Aorta (tissue), 5 donors: ENCODE measurements around the gene HS3ST2. TPM values are rescaled to one million over a fixed set of nuclear protein-coding genes. Genes with fewer than 3 reads are reported as not detected.
"Not testable (repeated sequence)": the region's sequence is repeated elsewhere in the genome, so short reads cannot be mapped to it uniquely, and the experiment has no call there.

ENCODE experiments used
- ATAC-seq: fragments of 200-7000 bp; cut with Tn5 transposase; one replicate; pipeline ENCODE4 v1.9.1; 2022; ENCODE audit warnings: moderate library complexity; ENCODE audit not compliant: low FRiP score
- DNase-seq, 2 donors: peaks; one replicate each; pipeline ENCODE4 v3.0.0-alpha.2; 2020
- H3K27ac ChIP-seq, 2 donors: one replicate each; pipeline ENCODE4 v1.5.1; 2013; ENCODE audit warnings: low read length in 2 of 2, mild to moderate bottlenecking in 2 of 2, moderate library complexity in 2 of 2, control low read depth in 1 of 2, inconsistent platforms in 1 of 2, low read depth in 1 of 2
- H3K27me3 ChIP-seq, 2 donors: one replicate each; pipeline ENCODE4 v1.6.1; 2013; ENCODE audit warnings: control low read depth in 1 of 2, low read length in 1 of 2, mild to moderate bottlenecking in 1 of 2, moderate library complexity in 1 of 2; ENCODE audit not compliant: insufficient read depth in 2 of 2, control insufficient read depth in 1 of 2
- H3K36me3 ChIP-seq, 2 donors: one replicate each; pipeline ENCODE4 v1.6.1; 2013; ENCODE audit warnings: control low read depth in 1 of 2, low read length in 1 of 2, mild to moderate bottlenecking in 1 of 2; ENCODE audit not compliant: insufficient read depth in 2 of 2, control insufficient read depth in 1 of 2
- H3K4me1 ChIP-seq, 2 donors: one replicate each; pipeline ENCODE4 v1.6.1; 2013; ENCODE audit warnings: low read length in 2 of 2, control low read depth in 1 of 2, mild to moderate bottlenecking in 1 of 2, moderate library complexity in 1 of 2; ENCODE audit not compliant: insufficient read depth in 2 of 2, control insufficient read depth in 1 of 2
- H3K4me3 ChIP-seq, 2 donors: one replicate each; pipeline ENCODE4 v1.5.1; 2013; ENCODE audit warnings: low read length in 2 of 2, control low read depth in 1 of 2, mild to moderate bottlenecking in 1 of 2
- H3K9me3 ChIP-seq: one replicate; pipeline ENCODE4 v1.6.1; 2013; ENCODE audit warnings: mild to moderate bottlenecking, low read length; ENCODE audit not compliant: control insufficient read depth
- WGBS, 2 donors: extraction: QIAGEN DNeasy Blood & Tissue Kit; methylation state at CpG; one replicate each; pipeline ENCODE4 v1.1.7; 2013; 5-methylcytosine and 5-hydroxymethylcytosine counted together
- intact Hi-C, 2 donors: fragments of 100-400 bp; cut with DNase I; formaldehyde crosslinking; loops; one replicate each; pipeline versions ENCODE4 v1.14.2 to v1.15.0; 2022
- polyA plus RNA-seq, 2 donors: library from polyadenylated mRNA; stranded (reverse); fragments of 200-250 nt; gene quantifications; one replicate each; pipeline ENCODE4 v1.2.3, GENCODE V29; 2013
- total RNA-seq, 2 donors: library from RNA; stranded (reverse); fragmentation: NEBNext Ultra II Directional; extraction: Animal tissue kit (Norgen Biotek cat#: 25700); gene quantifications; one replicate each; pipeline ENCODE4 v1.2.1, GENCODE V29; 2021
- donor health status: healthy with polysubstance abuse.
- donor health status: Bipolar disorder and iron deficiency.
- donor health status: DM: no; HTN: no; CAD: no.
- donor health status: DM: no; HTN: no; CAD: no.
- donor health status: DM: yes; HTN: yes; CAD: no.

The HS3ST2 gene
- total and polyA plus RNA-seq, 4 donors: 0.54 to 16.3 (median 8.3) TPM

- no peaks in the 10 kb centered on the region for H3K4me1 ChIP-seq
- H3K36me3 ChIP-seq: no peaks in the 10 kb centered on the region
- peaks cover 0 to 1% of the 10 kb centered on the region in 2 donors for H3K27me3 ChIP-seq
- intact Hi-C loops: no loop called here
- 29 to 36% methylated on average over 1 of the region's 1 CpG for WGBS, 2 donors
- H3K9me3 ChIP-seq: peaks cover 1% of the 10 kb centered on the region
- no peak overlapping the region for H3K4me3 ChIP-seq
- no peak for ATAC-seq
- no peak overlapping the region for H3K27ac ChIP-seq
- no peak for DNase-seq
Observed at GRCh38 chr16:22938647-22939046, 124.7 kb downstream of the HS3ST2 start.

DNA sequence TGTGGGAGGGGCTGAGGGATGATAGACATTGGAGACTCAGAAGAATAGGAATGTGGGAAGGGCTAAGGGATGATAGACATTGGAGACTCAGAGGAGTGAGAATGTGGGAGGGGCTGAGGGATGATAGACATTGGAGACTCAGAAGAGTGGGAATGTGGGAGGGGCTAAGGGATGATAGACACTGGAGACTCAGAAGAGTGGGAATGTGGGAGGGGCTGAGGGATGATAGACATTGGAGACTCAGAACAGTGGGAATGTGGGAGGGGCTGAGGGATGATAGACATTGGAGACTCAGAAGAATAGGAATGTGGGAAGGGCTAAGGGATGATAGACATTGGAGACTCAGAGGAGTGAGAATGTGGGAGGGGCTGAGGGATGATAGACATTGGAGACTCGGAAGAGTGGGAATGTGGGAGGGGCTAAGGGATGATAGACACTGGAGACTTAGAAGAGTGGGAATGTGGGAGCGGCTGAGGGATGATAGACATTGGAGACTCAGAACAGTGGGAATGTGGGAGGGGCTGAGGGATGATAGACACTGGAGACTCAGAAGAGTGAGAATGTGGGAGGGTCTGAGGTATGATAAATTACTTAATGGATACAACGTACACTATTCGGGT lies 125.9 kb downstream of the HS3ST2 start:
- intact Hi-C loops: loop anchor here in 1 of 2 donors (5.0 kb wide), 1 partner anchor 123 kb away; no protein-coding TSS in a partner anchor

DNA sequence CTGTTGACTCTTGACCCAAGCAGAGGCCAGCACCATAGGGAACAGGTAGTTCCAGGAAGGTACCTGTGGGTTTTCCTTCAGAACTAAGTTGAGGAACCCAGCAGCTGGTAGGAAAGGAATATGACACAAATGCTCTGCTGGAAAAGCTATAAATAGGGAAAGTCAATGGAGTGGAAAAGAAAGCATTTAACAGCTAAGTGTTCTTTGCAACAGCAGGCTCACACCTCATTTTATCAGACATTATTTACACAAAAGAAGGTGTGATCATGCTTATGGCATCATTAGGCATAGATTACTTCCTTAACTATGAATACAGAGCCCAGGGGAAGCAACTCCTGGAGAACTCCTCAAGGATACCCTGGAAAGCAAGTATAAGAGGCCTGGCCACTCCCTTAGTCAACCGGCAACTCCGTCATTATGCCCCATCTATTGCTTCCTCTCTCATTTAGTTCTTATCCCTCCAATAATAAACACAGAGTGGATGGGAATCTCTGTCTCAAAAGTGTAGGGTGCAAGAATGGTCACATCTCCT lies 128.1 kb downstream of the HS3ST2 start:
- H3K36me3 ChIP-seq: no peaks in the 10 kb centered on the region
- H3K9me3 ChIP-seq: no peaks in the 10 kb centered on the region
- H3K4me1 ChIP-seq: no peaks in the 10 kb centered on the region
- H3K4me3 ChIP-seq: no peak overlapping the region
- H3K27me3 ChIP-seq: peaks cover 0 to 1% of the 10 kb centered on the region in 2 donors
- intact Hi-C loops: loop anchor here in 1 of 2 donors (5.0 kb wide), 1 partner anchor 125 kb away; no protein-coding TSS in a partner anchor
- no peak for ATAC-seq
- no peak for DNase-seq
- WGBS, 2 donors: 91% methylated on average over 2 of the region's 2 CpGs
- no peak overlapping the region for H3K27ac ChIP-seq

More for the DNA sequence above, 125.9 kb downstream of the HS3ST2 start:
- H3K36me3 ChIP-seq, H3K27ac ChIP-seq, ATAC-seq, H3K4me1 ChIP-seq, H3K4me3 ChIP-seq, H3K27me3 ChIP-seq, DNase-seq, H3K9me3 ChIP-seq: not testable (repeated sequence)
- WGBS, 2 donors: 62 to 67% methylated on average over 4 of the region's 4 CpGs

- Histone ChIP-seq H3K27ac (no peak overlapping the region), H3K4me3 (no peak overlapping the region), H3K4me1 (no peaks in the 10 kb centered on the region), H3K9me3 (no peaks in the 10 kb centered on the region), H3K36me3 (no peaks in the 10 kb centered on the region), H3K27me3 (peaks cover 0 to 1% of the 10 kb centered on the region in 2 donors)
- DNase-seq: no peak
- 77 to 84% methylated on average over 1 of the region's 1 CpG for WGBS, 2 donors
- intact Hi-C loops: loop anchor here in 1 of 2 donors (5.0 kb wide), 1 partner anchor 126 kb away; no protein-coding TSS in a partner anchor
- no peak for ATAC-seq
Observed at GRCh38 chr16:22942811-22943210, 128.8 kb downstream of the HS3ST2 start.

DNA sequence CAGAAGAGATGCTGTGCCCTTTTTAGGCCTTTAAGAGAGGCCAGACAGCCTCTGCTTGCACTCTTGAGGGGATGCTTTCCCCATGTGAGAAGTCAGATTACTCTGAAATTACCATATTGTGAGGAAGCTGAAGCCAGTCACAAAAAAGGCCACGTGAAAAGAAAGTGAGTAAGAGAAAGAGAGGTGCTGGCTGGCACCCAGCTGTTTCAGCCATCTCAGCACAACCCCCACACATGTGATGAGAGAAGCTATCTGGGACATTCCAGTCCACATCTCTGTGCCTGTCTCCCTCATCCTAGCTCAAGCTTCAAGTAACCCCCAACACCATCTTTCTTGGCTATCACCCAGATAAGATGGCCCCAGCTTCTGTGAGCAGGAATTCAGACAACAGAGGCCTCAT lies 131.4 kb downstream of the HS3ST2 start:
- no peak for ATAC-seq
- Histone ChIP-seq H3K4me1 (no peaks in the 10 kb centered on the region), H3K36me3 (no peaks in the 10 kb centered on the region), H3K27me3 (peaks cover 0 to 1% of the 10 kb centered on the region in 2 donors), H3K9me3 (no peaks in the 10 kb centered on the region), H3K4me3 (no peak overlapping the region), H3K27ac (no peak overlapping the region)
- no peak for DNase-seq
- WGBS, 2 donors: 6 to 18% methylated on average over 1 of the region's 1 CpG
- intact Hi-C loops: no loop called here

DNA sequence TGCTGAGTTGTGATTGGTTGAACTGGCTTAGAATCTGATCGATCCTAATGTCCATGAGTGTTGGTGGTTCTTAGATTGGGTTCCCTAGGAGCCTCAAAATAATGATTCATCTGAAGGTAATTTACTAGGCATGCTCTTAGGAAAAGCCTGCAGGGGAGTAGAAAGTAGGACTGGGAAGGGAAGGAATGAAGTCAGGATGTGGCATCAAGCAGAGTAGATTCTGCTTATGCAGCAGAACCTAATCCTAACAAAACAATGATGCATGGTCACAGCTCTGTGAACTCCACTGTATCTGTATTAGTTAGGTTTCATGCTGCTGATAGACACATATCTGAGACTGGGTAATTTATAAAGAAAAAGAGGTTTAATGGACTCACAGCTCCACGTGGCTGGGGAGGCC lies 132.5 kb downstream of the HS3ST2 start:
- no peak for DNase-seq
- 57 to 65% methylated on average over 2 of the region's 2 CpGs for WGBS, 2 donors
- Histone ChIP-seq H3K27ac (no peak overlapping the region), H3K27me3 (peaks cover 0 to 1% of the 10 kb centered on the region in 2 donors), H3K4me1 (no peaks in the 10 kb centered on the region), H3K9me3 (no peaks in the 10 kb centered on the region), H3K4me3 (no peak overlapping the region), H3K36me3 (no peaks in the 10 kb centered on the region)
- ATAC-seq: no peak
- intact Hi-C loops: no loop called here

DNA sequence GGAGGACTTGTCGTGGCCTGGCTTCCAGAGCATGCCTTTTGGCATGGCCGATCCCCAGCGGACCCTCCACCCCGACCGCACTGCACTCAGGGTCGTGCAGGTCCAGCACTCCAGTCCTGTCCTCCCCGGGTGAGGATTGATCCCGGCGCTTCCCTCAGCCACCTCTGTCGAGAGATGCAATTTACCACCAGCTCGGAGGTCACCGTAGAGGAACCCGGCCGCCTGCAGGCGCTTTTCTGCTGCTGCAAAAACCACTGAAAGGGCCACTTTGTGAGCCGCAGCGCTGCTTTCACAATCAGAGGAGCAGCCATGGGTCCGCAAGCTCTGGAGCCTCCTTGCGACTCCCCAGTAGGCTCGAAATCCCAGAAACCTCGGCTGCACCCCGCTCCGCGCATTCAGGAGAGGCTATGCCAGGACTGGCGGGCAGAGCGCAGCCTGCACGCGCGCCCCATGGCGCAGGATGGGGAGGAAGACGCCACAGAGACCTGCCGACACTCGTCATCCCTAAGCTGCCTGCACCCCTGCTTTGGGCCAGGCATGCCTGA lies 134.2 kb downstream of the HS3ST2 start:
- Histone ChIP-seq H3K36me3 (no peaks in the 10 kb centered on the region), H3K9me3 (no peaks in the 10 kb centered on the region), H3K4me3 (no peak overlapping the region), H3K27ac (no peak overlapping the region), H3K27me3 (no peaks in the 10 kb centered on the region), H3K4me1 (no peaks in the 10 kb centered on the region)
- intact Hi-C loops: loop anchor here (2.0 kb wide), 1 partner anchor 269 kb away; no protein-coding TSS in a partner anchor
- WGBS, 2 donors: 2 to 11% methylated on average over 33 of the region's 33 CpGs
- peak; percentile 36 for ATAC-seq
- peak in 1 of 2 donors; percentile 76 for DNase-seq

DNA sequence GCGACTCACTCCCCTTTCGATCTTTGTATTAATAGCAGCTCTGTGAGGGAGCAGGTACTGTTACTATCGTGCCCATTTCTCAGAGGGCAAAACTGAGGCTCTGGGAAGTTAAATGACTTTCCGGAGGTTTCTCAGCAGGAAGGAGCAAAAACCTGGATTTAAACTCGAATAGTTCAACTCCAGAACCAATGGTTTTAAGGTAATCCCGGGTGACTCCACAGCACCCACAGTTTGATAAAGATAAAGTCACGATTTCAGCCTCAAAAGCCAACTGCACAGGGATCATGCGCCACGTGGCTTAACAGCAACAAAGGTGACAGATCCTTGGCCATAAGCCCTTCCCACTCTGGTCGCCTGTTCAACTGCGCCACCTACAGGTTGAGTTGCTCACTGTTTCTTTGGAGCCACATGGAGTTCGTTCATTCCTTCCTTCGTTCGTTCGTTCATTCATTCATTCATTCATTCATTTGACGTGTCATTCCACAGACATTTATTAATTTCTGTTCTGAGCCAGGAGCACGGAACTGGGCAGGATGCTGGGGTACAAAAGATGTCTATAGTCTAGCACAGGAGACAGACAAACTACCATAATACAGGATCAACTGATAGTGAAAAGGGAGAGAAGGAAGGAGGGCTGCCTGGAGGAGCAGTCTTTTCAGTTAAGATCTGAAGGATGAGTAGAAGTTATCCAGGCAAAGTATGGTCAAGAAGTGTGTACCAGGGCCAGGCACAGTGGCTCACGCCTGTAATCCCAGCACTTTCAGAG lies 134.8 kb downstream of the HS3ST2 start:
- H3K4me1 ChIP-seq: no peaks in the 10 kb centered on the region
- H3K4me3 ChIP-seq: no peak overlapping the region
- peak; percentile 68 to 85 for DNase-seq
- no peaks in the 10 kb centered on the region for H3K9me3 ChIP-seq
- peak; percentile 84 for ATAC-seq
- no peaks in the 10 kb centered on the region for H3K36me3 ChIP-seq
- H3K27me3 ChIP-seq: no peaks in the 10 kb centered on the region
- H3K27ac ChIP-seq: no peak overlapping the region
- 10 to 13% methylated on average over 18 of the region's 18 CpGs for WGBS, 2 donors
- intact Hi-C loops: loop anchor here (2.0 kb wide), 1 partner anchor 270 kb away; no protein-coding TSS in a partner anchor
